OCI-M2 (cell line): ENCODE measurements around the gene HBZ.
"Not testable (repeated sequence)": the region's sequence is repeated elsewhere in the genome, so short reads cannot be mapped to it uniquely, and the experiment has no call there.

ENCODE experiments used
- DNase-seq: peaks from one replicate; lab custom pipeline; 2025; ENCODE audit not compliant: unreplicated experiment; lab: John Stamatoyannopoulos, UW

Gene HBZ

GRCh38 chr16:133716-134115 is 18.7 kb upstream of the HBZ start:
- DNase-seq, result no peak

- DNase-seq, result no peak
Observed at GRCh38 chr16:138049-138417, 14.4 kb upstream of the HBZ start.

- no peak for DNase-seq
Observed at GRCh38 chr16:140175-140857, 12.1 kb upstream of the HBZ start.

GRCh38 chr16:142405-142967 is 10.0 kb upstream of the HBZ start:
- DNase-seq, result no peak

- no peak for DNase-seq
Observed at GRCh38 chr16:143047-143446, 9.4 kb upstream of the HBZ start.

- DNase-seq, result no peak
Observed at GRCh38 chr16:143456-143855, 9.0 kb upstream of the HBZ start.

- no peak for DNase-seq
Observed at GRCh38 chr16:144797-145252, 7.6 kb upstream of the HBZ start.

- DNase-seq, result no peak
Observed at GRCh38 chr16:146646-147045, 5.8 kb upstream of the HBZ start.

GRCh38 chr16:149024-149660 is 3.3 kb upstream of the HBZ start:
- no peak for DNase-seq

- not testable (repeated sequence) for DNase-seq
Observed at GRCh38 chr16:153129-153521, 681 bp downstream of the HBZ start.

- not testable (repeated sequence) for DNase-seq
Observed at GRCh38 chr16:153550-154216, 1.2 kb downstream of the HBZ start.

GRCh38 chr16:154217-155030 is 2.0 kb downstream of the HBZ start:
- DNase-seq, result no peak

- no peak for DNase-seq
Observed at GRCh38 chr16:155031-155398, 2.6 kb downstream of the HBZ start.

- DNase-seq, result no peak
Observed at GRCh38 chr16:159136-159849, 6.8 kb downstream of the HBZ start.

- DNase-seq, result not testable (repeated sequence)
Observed at GRCh38 chr16:160242-160641, 7.8 kb downstream of the HBZ start.

- no peak for DNase-seq
Observed at GRCh38 chr16:160691-161190, 8.3 kb downstream of the HBZ start.

GRCh38 chr16:162271-162991 is 10.0 kb downstream of the HBZ start:
- no peak for DNase-seq

- not testable (repeated sequence) for DNase-seq
Observed at GRCh38 chr16:163139-163538, 10.7 kb downstream of the HBZ start.

- DNase-seq, result not testable (repeated sequence)
Observed at GRCh38 chr16:163696-164095, 11.3 kb downstream of the HBZ start.
